Measurements from ENCODE around the gene NUP58.

GRCh38 chr13:25252225-25252624 is 49.2 kb upstream of the NUP58 start:
- TF ChIP-seq POLR2A (IDR thresholded peaks at IDR 0.05), result no peak
- TF ChIP-seq CTCF (IDR thresholded peaks at IDR 0.05), result no peak
- no peak for TF ChIP-seq EP300 (IDR thresholded peaks at IDR 0.05)
- TF ChIP-seq POLR2AphosphoS5 (IDR thresholded peaks at IDR 0.05), result no peak

All from gastroesophageal sphincter (tissue), 3 donors.